Mesodermal cell (in vitro differentiated cells): ENCODE results near the gene MYO5A.
"Not testable (repeated sequence)": the region's sequence is repeated elsewhere in the genome, so short reads cannot be mapped to it uniquely, and the experiment has no call there.

Source experiments
- H3K27ac ChIP-seq: 2 replicates; pipeline ENCODE4 v1.7.0; 2013; ENCODE audit warnings: mild to moderate bottlenecking, low read depth, low read length, moderate library complexity; ENCODE audit not compliant: severe bottlenecking
- H3K36me3 ChIP-seq: 2 replicates; pipeline ENCODE4 v1.7.1; 2013; ENCODE audit warnings: mild to moderate bottlenecking, low read length, moderate library complexity; ENCODE audit not compliant: control insufficient read depth, insufficient read depth
- H3K4me1 ChIP-seq: one replicate; pipeline ENCODE4 v1.7.1; 2013; ENCODE audit warnings: mild to moderate bottlenecking, low read length; ENCODE audit not compliant: insufficient read depth, control insufficient read depth, poor library complexity, severe bottlenecking
- H3K4me3 ChIP-seq: 2 replicates; pipeline ENCODE4 v1.7.0; 2013; ENCODE audit warnings: low read length, control low read depth, mild to moderate bottlenecking; ENCODE audit not compliant: insufficient read depth, poor library complexity, severe bottlenecking; ENCODE audit errors: extremely low read depth
- H3K9me3 ChIP-seq: 2 replicates; pipeline ENCODE4 v1.7.1; 2013; ENCODE audit warnings: mild to moderate bottlenecking, low read length, moderate library complexity; ENCODE audit not compliant: control insufficient read depth
- WGBS, 2 experiments: methylation state at CpG; one replicate each; pipeline ENCODE4 v1.1.5; 2013; ENCODE audit warnings: missing lambda C conversion rate in 2 of 2; ENCODE audit not compliant: insufficient coverage in 2 of 2; 5-methylcytosine and 5-hydroxymethylcytosine counted together

Gene MYO5A

DNA sequence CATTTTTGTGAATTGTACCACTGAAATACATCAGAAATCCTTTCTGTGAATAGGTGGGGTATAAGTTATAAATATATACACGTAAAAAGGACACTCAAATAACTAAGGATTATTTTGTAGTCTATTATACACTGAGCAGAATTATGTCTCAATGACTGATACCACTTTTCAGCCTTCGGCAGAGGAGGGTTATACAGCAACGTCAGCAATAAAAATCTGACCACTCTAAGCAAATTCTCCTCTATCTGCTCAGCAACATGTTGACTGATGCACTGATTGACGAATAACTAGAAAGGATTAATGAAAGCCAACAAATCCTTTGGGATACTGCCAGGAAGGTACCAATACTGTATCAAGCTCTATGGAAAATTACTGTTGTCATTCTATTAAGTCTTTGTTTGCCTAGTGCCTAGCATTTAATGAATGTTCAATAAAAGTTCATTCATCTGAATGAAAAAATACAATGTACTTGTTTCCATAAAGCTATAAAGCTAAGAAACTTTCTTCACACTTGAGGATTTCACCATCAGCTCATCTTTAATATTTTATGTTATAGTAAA lies 34.9 kb upstream of the MYO5A start:
- Histone ChIP-seq H3K9me3 (no peaks in the 10 kb centered on the region), H3K27ac (no peak overlapping the region), H3K4me1 (peaks cover 22% of the 10 kb centered on the region), H3K36me3 (peaks cover 52% of the 10 kb centered on the region), H3K4me3 (no peak overlapping the region)
- 79 to 100% methylated on average over 1 to 3 of the region's 4 CpGs for WGBS, 2 experiments

DNA sequence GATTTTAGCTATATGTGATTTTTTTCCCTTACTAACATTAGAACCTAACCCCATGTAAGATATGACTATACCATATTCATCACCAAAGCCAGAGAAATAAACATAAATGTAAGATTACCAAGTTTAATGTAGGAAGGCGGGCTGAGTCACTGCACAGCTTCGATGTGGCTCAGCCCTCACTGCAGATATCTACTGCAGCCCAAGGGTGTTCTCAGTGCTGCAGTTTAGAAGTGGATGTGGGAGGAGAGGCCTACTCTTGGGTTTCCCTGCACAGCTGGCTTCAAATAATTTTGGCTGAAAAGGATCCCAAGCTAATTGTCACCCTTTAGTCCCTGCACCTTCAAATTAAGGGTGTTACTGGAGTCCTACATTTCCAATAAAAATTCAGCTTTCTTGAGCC lies 30.9 kb upstream of the MYO5A start:
- Histone ChIP-seq H3K27ac (peak overlapping the region; percentile 36), H3K36me3 (peaks cover 55% of the 10 kb centered on the region)
- WGBS, 2 experiments = 100% methylated on average over 1 of the region's 2 CpGs; no CpG with 5 or more reads in 1 of the 2 experiments

DNA sequence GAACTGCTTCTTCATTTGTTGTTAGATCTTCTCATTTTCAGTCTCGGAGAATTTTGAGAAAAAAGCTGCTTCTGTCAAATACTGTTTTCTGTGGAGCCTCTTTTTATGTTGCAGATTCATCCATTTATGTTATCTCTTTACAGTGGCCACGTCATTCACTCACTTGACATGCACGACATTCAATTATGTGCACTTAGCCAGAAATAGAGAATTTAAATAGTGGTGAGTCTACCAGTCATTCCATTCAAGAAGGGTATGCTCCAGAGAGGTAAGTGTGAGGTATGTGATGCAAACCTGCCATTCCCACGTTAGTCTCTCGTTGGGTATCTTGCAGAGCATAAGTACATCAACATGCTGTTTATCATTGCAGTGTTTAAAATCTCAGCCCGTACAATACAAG lies 30.3 kb upstream of the MYO5A start:
- Histone ChIP-seq H3K4me3 (no peak overlapping the region), H3K9me3 (no peaks in the 10 kb centered on the region), H3K27ac (no peak overlapping the region), H3K4me1 (peaks cover 19% of the 10 kb centered on the region), H3K36me3 (peaks cover 49% of the 10 kb centered on the region)
- WGBS, 2 experiments = 96 to 100% methylated on average over 3 to 4 of the region's 6 CpGs

More for the DNA sequence above, 30.9 kb upstream of the MYO5A start:
- Histone ChIP-seq H3K9me3 (no peaks in the 10 kb centered on the region), H3K4me3 (no peak overlapping the region), H3K4me1 (peaks cover 19% of the 10 kb centered on the region)

DNA sequence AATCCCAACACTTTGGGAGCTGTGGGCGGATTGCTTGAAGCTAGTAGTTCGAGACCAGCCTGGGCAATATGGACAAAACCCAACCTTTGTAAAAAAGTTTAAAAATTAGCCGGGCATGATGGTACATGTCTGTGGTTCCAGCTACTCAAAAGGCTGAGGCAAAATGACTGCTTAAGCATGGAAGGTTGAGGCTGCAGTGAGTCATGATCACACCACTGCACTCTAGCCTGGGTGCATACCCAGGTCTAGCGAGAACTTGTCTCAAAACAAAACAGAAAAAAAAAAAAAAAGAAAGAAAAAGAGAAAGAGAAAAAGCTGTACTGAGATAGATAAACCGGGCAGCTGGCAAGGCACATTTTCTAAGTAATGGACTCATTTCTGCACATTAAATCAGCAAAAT lies 29.5 kb upstream of the MYO5A start:
- Histone ChIP-seq H3K27ac (peak overlapping the region; percentile 43), H3K36me3 (peaks cover 50% of the 10 kb centered on the region), H3K4me1 (peaks cover 19% of the 10 kb centered on the region), H3K9me3 (no peaks in the 10 kb centered on the region), H3K4me3 (no peak overlapping the region)
- WGBS, 2 experiments = 88 to 90% methylated on average over 2 to 3 of the region's 5 CpGs

DNA sequence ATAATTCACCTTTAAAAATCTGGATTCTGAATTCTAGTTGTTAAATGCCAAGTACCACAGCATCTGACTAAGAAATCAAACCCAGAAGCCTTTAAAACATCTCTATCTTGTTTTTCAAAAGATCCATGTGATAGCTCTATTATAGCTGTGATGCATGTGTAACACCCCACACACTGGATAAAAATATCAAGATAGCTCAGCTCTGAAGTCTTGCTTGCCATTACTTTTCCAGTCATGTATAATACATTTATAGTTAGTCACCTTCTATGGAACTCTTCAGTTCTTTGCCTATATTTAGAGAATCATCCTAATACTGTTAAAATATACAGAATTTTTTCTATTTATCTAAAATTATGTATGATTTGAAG lies 28.6 kb upstream of the MYO5A start:
- peaks cover 19% of the 10 kb centered on the region for H3K4me1 ChIP-seq
- no peaks in the 10 kb centered on the region for H3K9me3 ChIP-seq
- no peak overlapping the region for H3K4me3 ChIP-seq
- no peak overlapping the region for H3K27ac ChIP-seq
- H3K36me3 ChIP-seq = peaks cover 52% of the 10 kb centered on the region

DNA sequence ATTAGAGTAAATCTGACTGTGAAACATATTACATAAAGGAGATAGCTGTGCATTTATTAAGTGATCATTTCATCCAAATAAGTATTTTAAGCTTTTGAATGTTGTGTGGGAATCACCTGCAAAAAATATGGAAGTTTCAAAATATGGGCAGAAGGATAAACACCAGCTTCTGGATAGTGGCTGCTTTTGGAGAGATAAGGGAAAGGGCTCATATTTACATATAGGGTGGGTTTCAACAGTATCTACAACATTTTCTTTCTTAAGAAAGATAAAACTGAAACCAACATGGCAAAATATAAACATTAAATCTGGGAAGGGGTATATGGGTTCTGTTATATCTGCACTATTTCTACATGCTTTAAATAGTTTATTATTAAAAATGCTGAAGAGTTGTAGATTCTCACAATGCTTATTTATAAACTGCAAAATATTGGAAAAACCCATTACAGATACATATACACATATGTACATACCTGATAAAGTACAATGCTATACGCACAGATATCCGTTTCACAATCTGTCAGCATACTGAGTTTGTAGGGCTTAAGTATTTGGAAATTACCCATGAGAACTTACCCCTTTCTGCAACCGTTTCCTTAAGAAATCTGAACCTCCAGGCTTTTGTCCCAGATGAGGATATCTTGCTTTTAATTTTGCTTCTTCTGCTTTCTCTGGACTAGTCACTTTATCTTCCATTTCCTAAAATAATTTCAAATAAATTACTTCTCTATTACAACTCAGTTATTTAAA lies 28.0 kb upstream of the MYO5A start:
- no peak overlapping the region for H3K4me3 ChIP-seq
- peaks cover 57% of the 10 kb centered on the region for H3K36me3 ChIP-seq
- H3K27ac ChIP-seq = no peak overlapping the region
- 83 to 100% methylated on average over 1 of the region's 3 CpGs for WGBS, 2 experiments
- no peaks in the 10 kb centered on the region for H3K9me3 ChIP-seq
- H3K4me1 ChIP-seq = peaks cover 19% of the 10 kb centered on the region

DNA sequence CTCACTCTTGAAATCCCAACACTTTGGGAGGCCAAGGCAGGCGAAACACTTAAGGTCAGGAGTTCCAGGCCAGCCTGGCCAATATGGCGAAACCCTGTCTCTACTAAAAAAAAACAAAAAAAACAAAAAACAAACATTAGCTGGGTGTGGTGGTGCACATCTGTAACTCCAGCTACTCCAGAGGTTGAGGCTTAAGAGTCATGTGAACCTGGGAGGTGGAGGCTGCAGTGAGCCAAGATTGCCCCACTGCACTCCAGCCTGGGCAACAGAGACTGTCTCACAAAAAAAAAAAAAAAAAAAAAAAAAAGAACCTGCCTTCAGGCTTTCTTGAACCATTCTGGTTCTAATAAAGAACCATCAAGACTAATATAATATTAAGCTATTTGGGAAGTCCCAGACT lies 23.6 kb upstream of the MYO5A start:
- WGBS, 2 experiments = 100% methylated on average over 1 of the region's 2 CpGs
- H3K36me3 ChIP-seq = peaks cover 73% of the 10 kb centered on the region

DNA sequence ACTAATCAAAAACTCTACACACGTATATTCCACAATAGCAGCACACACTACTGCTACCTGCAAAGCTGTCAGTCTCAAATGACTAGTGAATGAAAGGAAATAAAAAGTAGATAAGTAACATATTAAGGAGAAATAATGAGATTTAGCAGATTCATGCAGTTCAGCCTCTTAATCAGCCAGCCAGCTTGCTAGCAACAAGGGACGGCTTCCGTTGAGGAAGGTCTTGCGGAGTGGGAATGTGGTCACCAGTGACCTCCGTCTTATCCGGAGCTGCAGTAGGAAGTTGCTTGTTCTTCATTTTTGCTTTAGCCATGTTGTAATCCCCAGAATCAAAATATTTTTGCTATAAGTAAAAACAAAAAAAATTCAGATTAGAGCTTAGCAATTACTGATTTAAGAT lies 23.1 kb upstream of the MYO5A start:
- WGBS, 2 experiments = 94 to 97% methylated on average over 3 of the region's 6 CpGs
- no peaks in the 10 kb centered on the region for H3K4me1 ChIP-seq
- no peak overlapping the region for H3K27ac ChIP-seq
- no peaks in the 10 kb centered on the region for H3K9me3 ChIP-seq
- no peak overlapping the region for H3K4me3 ChIP-seq
- peaks cover 72% of the 10 kb centered on the region for H3K36me3 ChIP-seq

More for the DNA sequence above, 23.6 kb upstream of the MYO5A start:
- no peak overlapping the region for H3K4me3 ChIP-seq
- H3K27ac ChIP-seq = no peak overlapping the region
- no peaks in the 10 kb centered on the region for H3K4me1 ChIP-seq
- no peaks in the 10 kb centered on the region for H3K9me3 ChIP-seq

DNA sequence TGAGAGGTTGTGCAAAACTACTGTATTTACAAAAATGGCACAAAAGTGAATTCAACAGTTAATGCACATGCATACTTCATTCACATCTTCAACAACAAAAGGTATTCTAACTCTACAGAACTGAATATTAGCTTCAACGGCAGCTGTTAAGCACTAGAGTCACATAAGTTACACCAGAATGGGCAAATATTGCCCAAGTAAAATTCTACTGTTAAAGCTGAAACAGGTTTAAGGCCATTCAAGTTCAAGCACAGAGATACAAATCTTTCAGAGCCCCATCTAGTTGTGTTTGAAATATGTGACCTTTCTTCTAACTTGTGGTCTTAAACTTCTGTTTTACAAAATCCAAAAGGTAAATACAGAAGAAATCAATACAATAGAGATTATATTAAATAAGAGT lies 22.5 kb upstream of the MYO5A start:
- 100% methylated on average over 1 of the region's 1 CpG; no CpG with 5 or more reads in 1 of the 2 experiments for WGBS, 2 experiments
- peaks cover 73% of the 10 kb centered on the region for H3K36me3 ChIP-seq
- H3K9me3 ChIP-seq = not testable (repeated sequence)

DNA sequence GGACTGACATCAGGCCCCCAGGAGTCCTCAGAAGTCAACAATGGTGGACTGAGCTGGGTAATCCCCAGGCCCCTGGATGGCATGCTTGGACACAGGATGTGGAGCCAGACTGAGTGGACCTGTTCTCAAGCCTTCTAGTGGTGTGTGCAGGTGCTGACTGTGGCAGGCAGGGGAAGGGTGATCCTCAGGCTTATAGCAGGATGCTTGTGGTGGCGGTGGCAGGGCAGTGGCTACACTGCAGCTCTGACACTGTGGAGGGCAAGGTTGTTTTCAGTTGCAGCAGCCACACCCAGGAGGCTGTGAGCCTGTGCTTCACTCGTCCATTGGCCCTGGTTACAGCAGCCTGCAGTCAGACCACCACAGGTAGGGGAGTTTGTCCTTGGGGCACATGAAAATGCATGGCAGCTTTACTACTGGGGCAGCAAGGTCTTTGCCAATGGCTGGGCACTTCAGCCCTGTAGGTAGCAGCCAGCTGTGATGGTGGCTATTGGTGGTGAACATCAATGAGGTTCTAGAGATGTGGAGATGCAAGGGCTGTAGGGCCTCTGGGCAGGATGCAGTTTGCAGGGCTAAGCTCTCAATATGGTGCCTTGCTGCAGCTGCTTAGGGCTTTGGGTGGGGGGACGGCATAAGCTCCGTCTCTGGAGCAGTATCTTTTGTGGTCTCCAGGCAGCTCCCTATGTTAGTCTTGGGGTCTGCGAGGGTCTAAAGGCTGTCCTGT lies 17.5 kb upstream of the MYO5A start:
- H3K4me1 ChIP-seq = no peaks in the 10 kb centered on the region
- no peaks in the 10 kb centered on the region for H3K9me3 ChIP-seq
- no peak overlapping the region for H3K4me3 ChIP-seq
- WGBS, 2 experiments = 92 to 100% methylated on average over 2 to 4 of the region's 5 CpGs
- no peak overlapping the region for H3K27ac ChIP-seq
- peaks cover 50% of the 10 kb centered on the region for H3K36me3 ChIP-seq

More for the DNA sequence above, 22.5 kb upstream of the MYO5A start:
- H3K27ac ChIP-seq, H3K4me3 ChIP-seq, H3K4me1 ChIP-seq: not testable (repeated sequence)
